HG02943 (cell line): ENCODE data around the gene EIF4EBP2.

Source experiments
- ATAC-seq: cut with Tn5 transposase; IDR thresholded peaks from one replicate; pipeline ENCODE4 v1.9.1; 2021; ENCODE audit warnings: mild to moderate bottlenecking, low read depth, moderate library complexity; ENCODE audit not compliant: unreplicated experiment

EIF4EBP2 gene

DNA sequence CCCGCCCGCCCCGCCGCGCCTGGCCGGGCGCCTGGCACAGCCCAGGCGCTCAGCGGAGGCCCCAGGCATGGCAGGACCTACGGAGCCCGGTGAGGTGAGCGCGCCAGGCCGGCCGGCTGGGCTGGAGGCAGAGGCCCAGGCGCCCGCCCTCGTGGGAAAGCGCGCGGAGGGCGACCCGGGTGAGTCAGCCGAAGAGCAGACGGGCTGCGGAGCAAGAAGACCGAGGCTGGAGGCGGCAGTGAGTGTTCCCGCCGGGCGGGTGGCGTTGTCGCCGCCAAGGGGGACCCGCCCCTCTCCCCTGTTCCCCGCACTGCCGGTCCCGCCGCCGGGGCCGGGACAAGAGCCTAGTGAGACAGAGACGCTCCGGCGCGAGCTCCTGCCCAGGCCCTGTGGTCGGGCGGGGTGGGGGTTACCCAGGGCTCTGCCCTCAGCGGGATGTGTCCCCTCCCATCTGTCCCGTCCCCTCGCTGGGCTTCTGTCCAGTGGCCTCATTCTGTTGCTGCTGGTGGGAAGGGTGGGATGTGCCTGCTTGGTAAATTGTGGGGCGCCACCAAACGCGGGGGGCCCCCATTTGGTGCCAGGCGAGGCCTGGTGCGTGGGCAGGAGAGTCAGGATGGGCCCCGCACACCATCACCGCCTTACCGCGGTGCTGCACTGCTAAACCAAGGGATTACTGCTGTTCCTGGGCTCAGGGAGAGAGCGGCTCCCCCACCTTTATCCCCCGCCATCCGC is 54.5 kb downstream of the EIF4EBP2 start:
- no peak for ATAC-seq

DNA sequence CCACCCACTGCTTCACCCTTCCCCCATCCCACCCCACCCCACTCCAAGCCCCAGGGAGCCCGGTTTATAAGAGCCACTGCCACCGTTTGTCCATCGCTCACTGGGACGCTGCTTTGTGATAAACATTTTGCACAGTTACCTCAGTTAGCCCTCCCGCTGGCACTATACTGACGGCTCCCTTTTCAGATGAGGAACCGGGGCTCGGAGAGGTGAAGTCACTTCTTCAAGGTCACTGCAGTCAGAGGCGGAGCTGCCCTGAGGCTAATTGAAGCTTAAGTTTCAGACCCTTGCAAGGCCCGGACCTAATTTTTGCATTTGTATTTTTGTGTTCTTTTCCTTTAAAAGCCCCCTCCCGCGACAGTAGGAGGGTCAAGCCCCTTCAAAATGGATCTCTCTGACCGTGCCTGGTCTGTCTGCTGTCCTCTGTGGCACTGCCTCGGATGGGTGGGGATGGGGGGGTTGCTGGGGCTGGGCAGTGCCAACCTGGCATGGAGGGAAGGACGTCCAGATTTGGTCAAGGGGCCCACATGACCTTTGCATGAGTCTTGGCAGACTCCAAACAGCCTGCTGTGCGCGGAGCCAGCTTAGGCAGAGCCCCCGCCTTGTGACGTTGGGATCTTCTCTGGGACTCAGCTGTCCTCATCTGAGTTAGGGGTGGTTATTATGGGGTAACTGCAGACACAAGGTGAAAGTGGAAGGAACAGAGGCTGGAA is 55.3 kb downstream of the EIF4EBP2 start:
- ATAC-seq: no peak

DNA sequence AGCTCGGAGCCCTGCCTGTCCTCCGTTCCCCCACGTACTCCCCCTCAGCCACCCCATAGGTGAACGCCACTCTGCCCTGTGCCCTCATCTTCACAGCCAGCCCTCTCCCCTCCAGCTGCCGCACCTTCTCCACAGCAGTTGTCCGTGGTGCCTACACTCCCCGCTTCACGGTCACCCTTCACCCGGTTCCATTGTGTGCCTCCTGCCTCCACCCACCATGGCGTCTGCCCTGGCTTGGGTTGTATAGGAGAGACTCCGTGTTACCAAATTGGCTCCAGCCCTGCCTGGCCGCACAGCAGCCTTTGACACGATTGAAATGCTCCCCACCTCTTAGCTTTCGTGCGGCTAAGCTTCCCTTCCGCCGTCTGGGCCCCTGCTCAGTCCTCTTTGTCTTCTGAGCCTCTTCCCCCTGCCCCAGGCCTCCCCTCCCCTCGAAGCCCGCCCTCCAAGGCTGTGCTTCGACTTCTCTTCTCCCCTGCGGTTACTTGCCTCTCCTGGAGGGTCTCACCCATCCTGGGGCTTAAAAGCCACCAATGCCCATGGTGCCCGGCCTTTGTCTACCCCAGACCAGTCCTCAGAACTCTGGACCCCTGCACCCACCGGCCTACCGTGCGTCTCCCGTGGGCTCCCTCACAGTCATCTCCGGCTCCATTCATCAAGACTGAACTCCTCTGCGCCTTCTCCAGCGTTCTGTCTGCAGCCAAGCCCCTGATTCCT is 56.0 kb downstream of the EIF4EBP2 start:
- no peak for ATAC-seq

DNA sequence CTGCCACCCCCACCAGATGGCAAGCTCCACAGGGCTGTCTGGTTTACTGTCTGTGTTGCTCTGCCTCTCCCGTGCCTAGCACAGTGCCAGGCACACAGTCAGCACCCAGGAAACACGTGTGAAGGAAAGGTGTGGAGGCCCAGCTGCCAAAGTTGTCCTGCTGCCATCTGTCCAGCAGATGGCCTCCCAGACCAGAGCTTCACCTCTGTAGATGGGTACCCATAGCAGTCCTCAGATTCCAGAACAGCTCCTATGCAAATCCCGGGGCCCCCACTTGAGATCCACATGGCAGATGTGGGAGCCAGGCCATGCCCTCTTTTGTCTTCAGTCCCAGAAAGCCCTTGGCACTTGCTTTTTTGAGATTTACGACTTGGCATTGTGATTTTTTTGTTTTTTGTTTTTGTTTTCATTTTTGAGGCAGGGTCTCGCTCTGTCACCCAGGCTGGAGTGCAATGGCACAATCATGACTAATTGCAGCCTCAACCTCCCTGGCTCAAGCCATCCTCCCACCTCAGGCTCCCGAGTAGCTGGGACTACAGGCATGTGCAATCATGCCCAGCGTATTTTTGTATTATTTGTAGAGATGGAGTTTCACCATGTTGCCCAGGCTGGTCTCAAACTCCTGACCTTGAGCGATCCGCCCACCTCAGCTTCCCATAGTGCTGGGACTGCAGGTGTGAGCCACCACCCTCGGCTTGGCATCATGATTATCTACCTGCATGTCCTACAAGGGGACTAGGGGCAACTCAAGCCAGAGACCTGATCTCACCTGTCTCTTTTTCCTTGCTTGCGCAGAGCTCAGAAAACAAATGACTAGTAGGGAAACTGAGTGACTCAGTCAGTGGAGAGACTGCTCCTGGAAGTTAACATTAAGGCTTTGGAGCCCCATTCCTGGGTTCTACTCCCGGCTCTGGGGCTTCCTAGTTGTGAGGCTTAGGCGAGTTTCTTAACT is 57.7 kb downstream of the EIF4EBP2 start:
- ATAC-seq: no peak

DNA sequence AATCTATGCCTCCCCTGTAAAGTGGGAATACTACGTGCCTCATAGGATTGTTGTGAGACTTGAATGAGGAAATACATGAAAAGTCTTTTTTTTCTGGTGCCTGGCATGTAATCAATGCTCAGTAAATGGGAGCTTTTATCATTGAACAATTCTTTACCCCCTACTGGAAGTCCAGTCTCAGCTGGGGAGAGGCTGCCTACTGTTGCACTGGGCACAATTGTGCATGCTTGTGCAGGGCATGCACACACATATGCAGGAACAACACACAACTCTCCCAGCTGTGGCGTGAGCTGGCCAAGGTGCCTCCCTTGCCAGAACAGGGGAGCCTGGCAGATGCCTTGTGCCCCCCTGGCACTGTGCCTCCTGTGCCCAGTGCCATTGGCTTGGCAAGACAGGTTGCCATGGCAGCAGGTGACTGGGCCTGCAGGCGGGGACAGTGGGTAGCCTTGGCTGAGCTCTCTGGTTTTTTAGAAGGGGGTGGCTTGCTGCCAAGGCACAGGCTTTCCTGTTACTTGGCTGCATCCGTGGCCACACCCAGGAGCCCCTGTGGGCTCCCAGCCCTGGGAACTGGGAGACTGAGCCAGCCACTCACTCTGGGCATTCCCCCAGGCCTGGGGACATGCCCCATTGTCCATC is 58.5 kb downstream of the EIF4EBP2 start:
- ATAC-seq: no peak

DNA sequence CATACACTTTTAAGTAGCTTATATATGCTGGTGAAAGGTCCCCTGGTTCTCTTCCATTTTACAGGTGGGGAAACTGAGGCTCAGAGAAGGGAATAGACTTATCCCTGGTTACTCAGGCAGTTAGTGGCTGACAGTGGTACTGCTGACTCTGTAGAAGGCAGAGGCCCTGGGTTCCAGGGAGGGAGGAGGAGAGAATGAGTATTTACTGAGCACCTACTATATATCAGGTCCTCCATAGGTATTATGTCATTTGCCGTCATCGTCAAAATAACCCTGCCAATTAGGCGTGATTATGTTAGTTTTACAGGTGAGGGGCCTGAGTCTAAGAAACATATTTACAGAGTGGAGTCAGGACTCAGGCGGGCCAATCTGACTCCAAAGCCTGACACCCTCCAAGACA is 61.3 kb downstream of the EIF4EBP2 start:
- no peak for ATAC-seq

DNA sequence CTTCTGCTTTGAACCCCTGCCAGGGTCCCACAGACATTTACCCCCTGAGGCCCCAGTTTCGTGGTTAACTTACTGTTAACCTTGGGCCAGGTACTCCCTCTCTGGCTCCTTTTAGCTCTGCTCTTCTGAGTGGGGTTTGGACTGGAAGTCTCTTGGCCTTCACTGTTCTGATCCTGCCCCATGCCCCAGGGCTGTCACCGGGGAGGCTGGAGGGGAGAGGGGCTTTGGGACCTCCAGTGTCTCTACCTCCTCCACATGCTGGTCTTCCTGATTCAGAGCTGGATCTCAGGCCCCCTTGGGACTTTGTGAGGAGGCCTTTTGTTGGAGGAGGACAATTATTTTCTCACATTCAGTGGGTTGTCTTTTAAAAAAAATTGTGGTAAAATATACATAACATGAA is 61.9 kb downstream of the EIF4EBP2 start:
- ATAC-seq: no peak

DNA sequence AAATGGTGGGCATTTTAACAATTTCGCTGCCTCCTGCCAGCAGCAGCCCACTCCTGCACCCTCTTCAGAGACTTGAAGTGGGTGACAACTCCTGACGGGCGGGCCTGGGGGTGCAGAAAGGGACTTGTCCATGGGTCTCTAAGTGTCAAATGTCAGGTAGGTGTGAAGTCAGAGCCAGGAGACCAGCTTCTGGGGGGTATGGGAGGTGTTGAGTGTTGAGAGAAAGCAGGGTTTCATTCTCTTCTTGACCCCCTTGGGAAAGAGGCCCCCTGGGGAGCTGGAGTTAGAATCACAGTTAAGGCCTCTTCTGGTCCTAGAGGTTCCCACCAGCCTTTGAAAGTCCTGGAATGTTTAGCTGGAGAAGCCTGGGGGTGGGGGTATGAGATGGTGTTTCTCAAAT is 63.0 kb downstream of the EIF4EBP2 start:
- ATAC-seq: no peak

DNA sequence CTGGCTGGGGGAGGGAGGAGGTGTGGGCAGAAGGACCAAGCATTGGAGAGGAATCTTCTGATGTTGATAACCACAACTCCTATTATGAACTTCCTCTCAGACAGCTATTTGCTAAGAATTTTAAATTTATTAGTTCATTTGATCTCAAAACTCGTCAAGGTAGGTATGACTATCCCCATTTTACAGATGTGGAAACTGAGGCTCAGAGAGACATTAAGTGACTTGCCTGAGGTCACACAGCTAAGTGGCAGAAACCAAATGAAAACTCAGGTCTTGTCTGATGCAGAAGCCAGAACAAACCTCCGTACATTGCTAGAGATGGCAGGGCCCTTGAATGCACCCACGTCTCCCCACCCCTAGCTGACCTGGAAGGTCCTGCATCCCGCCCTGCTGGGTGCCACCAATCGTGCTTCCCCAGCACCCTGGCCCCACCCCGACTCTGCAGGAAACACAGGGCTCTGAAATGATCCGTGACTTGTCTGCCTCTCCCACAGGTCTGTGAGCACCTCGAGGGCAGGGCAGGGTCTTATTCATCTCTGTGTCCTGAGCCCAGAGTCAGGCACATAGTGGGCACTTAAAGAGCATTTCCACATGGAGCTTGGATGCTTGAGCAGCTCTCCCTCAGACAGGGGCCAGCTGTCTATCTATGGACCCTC is 69.0 kb downstream of the EIF4EBP2 start:
- ATAC-seq: no peak

DNA sequence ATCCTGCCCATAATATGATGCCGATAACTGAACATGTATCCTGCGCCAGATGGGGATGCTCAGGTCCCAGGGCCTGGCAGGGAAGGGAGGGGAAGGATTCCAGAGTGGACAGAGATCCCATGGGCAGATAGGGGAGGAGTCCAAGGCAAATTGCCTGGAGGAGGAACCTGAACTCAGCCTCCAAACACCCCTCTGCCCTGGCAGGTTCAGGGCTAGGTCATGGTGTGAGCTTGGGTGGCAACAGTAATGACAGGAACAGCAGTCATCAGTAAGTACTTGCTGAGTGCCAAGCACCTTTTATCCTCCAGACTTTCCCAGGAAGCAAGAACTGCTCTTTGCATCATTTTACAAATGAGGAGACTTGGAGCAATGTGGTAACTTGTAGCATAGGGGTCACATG is 70.8 kb downstream of the EIF4EBP2 start:
- ATAC-seq: no peak

DNA sequence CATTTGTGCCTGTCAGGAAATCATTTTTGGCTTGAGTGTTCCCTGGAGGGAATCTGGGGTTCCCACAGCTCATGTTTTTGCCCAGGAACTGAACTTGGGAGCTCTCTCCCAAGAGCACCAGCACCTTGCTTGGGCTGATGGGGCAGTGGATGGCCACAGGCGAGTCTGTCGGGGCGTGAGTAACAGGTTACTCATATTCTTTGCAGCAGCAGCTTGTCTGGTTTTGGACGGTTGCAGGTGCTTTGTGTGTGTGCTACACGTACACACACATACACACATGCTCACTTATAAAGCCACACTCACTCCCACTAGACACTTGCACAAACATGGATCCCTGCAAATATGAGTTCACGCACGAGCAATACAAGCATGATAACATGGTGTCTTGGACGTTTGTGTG is 71.7 kb downstream of the EIF4EBP2 start:
- ATAC-seq: no peak

DNA sequence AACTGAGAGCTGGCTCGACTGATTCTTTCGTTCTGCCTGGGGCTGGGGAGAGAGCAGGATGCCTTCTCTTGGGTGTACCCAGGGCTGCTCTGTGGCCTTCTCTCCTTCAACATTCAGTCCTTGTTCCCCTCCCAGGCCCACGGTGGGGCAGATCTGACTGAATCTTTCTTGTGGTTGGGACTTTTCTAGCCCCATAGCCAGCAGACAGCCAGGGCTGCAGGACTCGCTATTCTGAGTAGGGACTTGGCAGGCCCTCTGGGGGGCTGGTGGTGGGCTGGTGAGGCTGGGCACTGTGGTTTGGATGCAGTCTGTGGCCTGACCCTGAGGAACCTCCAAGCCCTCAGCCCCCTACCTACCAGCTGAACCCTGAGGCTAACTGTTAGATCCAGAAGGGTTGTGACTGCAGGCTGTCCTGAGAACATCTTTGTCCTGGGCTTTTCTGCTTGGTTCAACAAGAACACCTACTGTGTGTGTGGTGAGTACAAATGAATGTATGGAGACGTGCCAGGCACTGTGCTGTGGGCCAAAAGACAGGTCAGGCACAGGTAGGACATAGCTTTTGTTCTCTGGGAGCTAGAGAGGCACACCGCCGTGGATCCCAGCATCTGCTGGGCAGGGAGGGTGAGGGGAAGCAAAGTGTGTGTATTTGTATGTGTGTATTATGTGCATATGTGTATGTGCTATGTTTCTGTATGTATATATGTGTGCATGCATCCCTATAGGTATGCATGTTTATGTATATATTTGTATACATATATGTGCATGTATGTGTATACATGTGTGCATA is 72.5 kb downstream of the EIF4EBP2 start:
- ATAC-seq: no peak

DNA sequence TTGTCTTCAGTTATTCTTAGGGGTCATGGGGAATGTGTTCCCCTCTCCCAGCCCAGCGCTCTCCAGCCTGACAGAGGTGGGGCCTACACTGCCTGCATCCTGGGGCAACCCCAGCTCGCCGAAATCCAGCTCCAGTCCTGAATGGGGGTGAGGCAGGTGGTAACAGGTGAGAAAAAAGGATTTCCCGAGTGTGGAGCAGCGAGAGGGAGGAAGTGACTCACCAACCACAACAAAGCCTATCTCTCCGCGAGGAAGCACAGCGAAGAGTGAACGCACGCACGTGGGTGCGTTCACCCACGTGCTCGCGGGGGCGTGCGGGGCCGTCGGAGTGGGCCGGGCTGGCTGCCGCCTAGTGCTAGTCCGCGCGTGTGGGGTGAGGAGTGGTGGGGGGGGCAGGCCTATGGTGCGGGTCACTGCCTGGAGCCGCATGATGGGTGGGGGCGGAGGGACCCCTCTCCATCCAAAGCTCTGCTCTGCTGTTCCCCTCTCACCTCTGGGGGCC is 73.8 kb downstream of the EIF4EBP2 start:
- ATAC-seq: no peak
